Measurements from ENCODE around the gene GJC1.

The GJC1 gene

GRCh38 chr17:44829523-44830358, at the start of gene GJC1:
TSS of gene GJC1 (minus strand) at chr17:44830287. CDS start at chr17:44805817, 24,470 bp downstream.
- in situ Hi-C loops (cut with HindIII; ENCODE audit: low sequenced_read_pairs), result no loop called here
- DNase-seq (ENCODE audit: low read depth), result no peak
- no peak for TF ChIP-seq CTCF (IDR thresholded peaks at IDR 0.05; ENCODE audit: low read depth, low read length, missing control alignments)
- H3K4me3 ChIP-seq (ENCODE audit: low read depth, low read length), result peak within 1 kb of the TSS; percentile 91

- in situ Hi-C loops (cut with HindIII; ENCODE audit: low sequenced_read_pairs), result loop anchor here (5.0 kb wide), 1 partner anchor 37 kb away; no protein-coding TSS in a partner anchor
Observed at GRCh38 chr17:44879376-44879775, 49.3 kb upstream of the GJC1 start.

GRCh38 chr17:44878627-44879221, 48.6 kb upstream of the GJC1 start:
- TF ChIP-seq CTCF (IDR thresholded peaks at IDR 0.05; ENCODE audit: low read depth, low read length, missing control alignments), result peak; percentile 67
- in situ Hi-C loops (cut with HindIII; ENCODE audit: low sequenced_read_pairs), result loop anchor here (5.0 kb wide), 1 partner anchor 36 kb away; no protein-coding TSS in a partner anchor
- H3K4me3 ChIP-seq (ENCODE audit: low read depth, low read length), result no peak overlapping the region
- no peak for DNase-seq (ENCODE audit: low read depth)

More at GRCh38 chr17:44879376-44879775, 49.3 kb upstream of the GJC1 start:
- TF ChIP-seq CTCF (IDR thresholded peaks at IDR 0.05; ENCODE audit: low read depth, low read length, missing control alignments), result no peak
- no peak overlapping the region for H3K4me3 ChIP-seq (ENCODE audit: low read depth, low read length)
- DNase-seq (ENCODE audit: low read depth), result no peak

- in situ Hi-C loops (cut with HindIII; ENCODE audit: low sequenced_read_pairs), result loop anchor here (5.0 kb wide), 1 partner anchor 35 kb away; no protein-coding TSS in a partner anchor
- DNase-seq (ENCODE audit: low read depth), result no peak
- no peak overlapping the region for H3K4me3 ChIP-seq (ENCODE audit: low read depth, low read length)
- no peak for TF ChIP-seq CTCF (IDR thresholded peaks at IDR 0.05; ENCODE audit: low read depth, low read length, missing control alignments)
Observed at GRCh38 chr17:44877121-44877520, 47.0 kb upstream of the GJC1 start.

- no peak overlapping the region for H3K4me3 ChIP-seq (ENCODE audit: low read depth, low read length)
- DNase-seq (ENCODE audit: low read depth), result no peak
- TF ChIP-seq CTCF (IDR thresholded peaks at IDR 0.05; ENCODE audit: low read depth, low read length, missing control alignments), result no peak
- in situ Hi-C loops (cut with HindIII; ENCODE audit: low sequenced_read_pairs), result loop anchor here (5.0 kb wide), 1 partner anchor 33 kb away; no protein-coding TSS in a partner anchor
Observed at GRCh38 chr17:44875761-44876160, 45.7 kb upstream of the GJC1 start.

- no peak for DNase-seq (ENCODE audit: low read depth)
- TF ChIP-seq CTCF (IDR thresholded peaks at IDR 0.05; ENCODE audit: low read depth, low read length, missing control alignments), result no peak
- in situ Hi-C loops (cut with HindIII; ENCODE audit: low sequenced_read_pairs), result no loop called here
- H3K4me3 ChIP-seq (ENCODE audit: low read depth, low read length), result no peak overlapping the region
Observed at GRCh38 chr17:44872131-44872768, 42.2 kb upstream of the GJC1 start.

Data from astrocyte of the cerebellum (primary cell).